GM13976 (cell line): Measurements from ENCODE around the gene ABLIM3.

Source experiments
- DNase-seq: peaks from one replicate; pipeline ENCODE4 v3.0.0; 2012; ENCODE audit warnings: low spot score
- in situ Hi-C: fragments of 300-500 bp; cut with MboI; formaldehyde crosslinking; loops from one replicate; pipeline ENCODE4 v1.12.0; 2022; ENCODE audit warnings: low sequenced_read_pairs, mixed read lengths, inconsistent platforms; ENCODE audit not compliant: unreplicated experiment
- TF ChIP-seq, protein P1 (sequence below): IDR thresholded peaks from 2 replicates; pipeline ENCODE4 v1.5.1; 2012; ENCODE audit warnings: borderline replicate concordance, mild to moderate bottlenecking; ENCODE audit not compliant: insufficient read depth; ENCODE audit errors: extremely low read depth, missing control alignments, control extremely low read depth

ABLIM3 gene

DNA sequence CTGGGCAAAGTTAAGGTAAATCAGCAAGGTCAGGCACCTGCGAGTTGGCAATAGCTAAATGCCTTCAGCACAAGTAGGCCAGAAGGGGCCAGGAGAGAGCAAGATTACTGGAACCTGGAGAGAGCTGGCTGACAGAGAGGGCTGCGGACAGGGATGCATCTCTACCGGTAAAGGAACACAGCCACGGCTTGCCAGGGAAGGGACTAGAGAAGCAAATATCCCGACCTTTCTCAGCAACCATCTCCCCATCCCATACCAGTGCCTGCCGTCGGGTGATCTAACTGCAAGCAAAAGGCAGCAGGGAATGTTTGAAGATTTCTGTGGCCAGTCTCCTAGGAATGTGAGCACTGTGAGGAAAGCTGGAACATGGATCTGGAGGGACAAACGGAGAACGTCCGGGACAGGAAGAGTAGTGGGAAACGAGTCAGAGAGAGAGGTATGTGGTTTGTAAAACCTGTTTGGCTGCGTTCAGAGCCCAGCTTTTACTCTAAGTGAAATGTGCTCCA lies 15.9 kb upstream of the ABLIM3 start:
- DNase-seq, result no peak
- in situ Hi-C loops, result loop anchor here (10.0 kb wide), 1 partner anchor 139 kb away; no protein-coding TSS in a partner anchor
- TF ChIP-seq, protein P1, sequence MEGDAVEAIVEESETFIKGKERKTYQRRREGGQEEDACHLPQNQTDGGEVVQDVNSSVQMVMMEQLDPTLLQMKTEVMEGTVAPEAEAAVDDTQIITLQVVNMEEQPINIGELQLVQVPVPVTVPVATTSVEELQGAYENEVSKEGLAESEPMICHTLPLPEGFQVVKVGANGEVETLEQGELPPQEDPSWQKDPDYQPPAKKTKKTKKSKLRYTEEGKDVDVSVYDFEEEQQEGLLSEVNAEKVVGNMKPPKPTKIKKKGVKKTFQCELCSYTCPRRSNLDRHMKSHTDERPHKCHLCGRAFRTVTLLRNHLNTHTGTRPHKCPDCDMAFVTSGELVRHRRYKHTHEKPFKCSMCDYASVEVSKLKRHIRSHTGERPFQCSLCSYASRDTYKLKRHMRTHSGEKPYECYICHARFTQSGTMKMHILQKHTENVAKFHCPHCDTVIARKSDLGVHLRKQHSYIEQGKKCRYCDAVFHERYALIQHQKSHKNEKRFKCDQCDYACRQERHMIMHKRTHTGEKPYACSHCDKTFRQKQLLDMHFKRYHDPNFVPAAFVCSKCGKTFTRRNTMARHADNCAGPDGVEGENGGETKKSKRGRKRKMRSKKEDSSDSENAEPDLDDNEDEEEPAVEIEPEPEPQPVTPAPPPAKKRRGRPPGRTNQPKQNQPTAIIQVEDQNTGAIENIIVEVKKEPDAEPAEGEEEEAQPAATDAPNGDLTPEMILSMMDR, result no peak

DNA sequence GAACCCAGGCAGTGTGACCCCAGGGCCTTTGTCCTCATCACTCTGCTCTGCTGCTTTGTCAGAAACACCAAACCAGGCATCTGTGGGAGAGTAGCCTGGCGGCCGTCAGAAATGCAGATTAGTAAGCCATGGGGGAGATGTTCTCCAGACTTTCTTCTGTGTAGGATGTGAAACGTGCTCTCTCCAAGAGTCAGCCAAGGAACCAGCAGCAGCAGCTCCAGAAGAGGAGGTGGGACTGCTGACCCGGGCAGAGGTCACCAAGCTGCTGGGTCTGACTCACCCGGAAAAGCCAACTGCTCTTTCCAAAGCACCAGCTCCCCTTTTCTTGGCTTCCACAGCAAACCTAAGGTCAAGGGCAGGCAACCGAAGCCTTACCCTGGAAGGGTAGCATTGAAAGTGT lies 14.4 kb upstream of the ABLIM3 start:
- in situ Hi-C loops, result loop anchor here (10.0 kb wide), 1 partner anchor 138 kb away; no protein-coding TSS in a partner anchor
- TF ChIP-seq, protein P1, result no peak
- no peak for DNase-seq

DNA sequence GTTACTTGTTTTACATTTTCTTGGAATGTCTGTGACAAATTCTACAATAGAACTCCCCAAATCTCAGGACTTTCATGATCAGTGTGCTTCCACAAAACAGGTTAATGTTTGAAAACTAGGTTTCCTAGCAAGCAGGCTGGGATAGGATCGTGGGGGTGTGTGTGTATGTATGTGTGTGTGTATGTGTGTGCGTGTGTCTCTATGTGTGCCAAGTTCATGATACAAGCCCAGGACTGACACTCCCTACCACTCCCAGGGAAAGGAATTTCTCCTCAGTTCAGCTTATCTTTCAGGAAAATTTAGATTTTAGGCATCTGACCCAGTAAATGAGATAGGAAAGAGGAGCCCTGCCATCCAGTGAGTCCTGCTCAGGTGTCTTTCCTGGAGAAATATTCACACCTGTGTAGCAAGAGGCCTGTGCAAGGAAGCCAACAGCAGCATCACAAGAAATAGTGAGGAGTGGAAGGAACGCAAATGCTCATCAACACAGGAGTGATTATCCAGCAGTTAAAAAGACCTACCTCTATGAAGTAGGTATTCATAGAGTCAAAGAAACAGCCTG lies 13.8 kb upstream of the ABLIM3 start:
- DNase-seq, result no peak
- in situ Hi-C loops, result loop anchor here (10.0 kb wide), 1 partner anchor 137 kb away; no protein-coding TSS in a partner anchor
- TF ChIP-seq, protein P1, result no peak

DNA sequence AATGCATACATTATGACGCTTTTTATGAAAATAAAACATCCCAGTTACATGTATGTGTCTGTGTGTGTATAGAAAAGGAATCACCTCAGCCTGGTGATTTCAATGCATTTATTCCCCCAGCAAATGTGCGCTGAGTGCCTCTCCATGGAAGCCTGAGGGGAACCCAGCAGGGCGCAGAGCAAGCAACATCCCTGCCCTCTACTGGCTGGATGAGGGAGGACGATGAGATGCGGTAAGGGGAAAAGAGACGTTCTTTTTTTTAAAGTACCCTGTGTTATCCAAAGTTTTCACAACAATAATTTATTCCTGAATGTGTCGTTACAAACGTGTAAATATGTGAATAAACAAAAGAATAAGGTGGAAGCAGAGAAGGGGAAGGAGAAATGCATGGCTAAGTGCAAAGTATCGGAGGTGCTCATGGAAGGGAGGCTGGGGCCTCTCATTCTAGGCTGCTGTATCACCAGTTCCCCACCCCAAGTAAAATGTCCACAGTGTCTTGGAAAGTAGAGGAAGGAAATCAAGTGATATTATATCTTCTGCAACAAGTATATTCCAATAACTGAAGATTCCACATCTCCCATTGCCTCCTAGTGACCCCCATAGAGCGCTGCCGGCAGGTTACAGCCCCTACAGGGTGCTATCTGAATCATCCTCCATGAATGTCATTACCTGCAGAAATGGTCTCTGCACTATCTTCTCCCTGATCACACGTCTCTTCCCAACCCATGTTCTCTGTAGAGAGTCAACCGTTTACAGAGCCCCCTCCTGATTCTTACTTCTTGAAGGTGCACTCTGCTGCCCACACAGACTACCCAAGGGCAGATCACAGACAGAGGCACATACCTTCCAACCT lies 13.0 kb upstream of the ABLIM3 start:
- peak; percentile 44 for DNase-seq
- in situ Hi-C loops, result loop anchor here (10.0 kb wide), 1 partner anchor 137 kb away; no protein-coding TSS in a partner anchor

DNA sequence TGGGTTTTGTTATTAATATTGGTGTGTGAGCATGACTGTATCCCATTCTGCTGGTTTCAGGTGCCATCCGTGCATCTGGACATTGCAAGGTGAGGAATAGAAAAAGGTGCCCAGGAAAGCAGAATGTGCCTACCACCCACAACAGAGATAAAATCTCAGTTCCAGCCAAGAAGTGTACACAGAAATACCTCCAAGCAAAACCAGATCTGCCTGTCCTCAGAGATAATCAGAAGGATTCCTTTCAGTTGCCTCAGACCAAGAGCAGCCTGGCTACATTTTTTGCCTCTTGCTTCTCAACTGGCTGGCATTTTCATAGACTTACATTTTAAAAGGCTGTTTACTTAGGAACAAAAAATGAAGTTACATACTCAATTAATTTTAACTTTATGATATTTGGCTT lies 12.1 kb upstream of the ABLIM3 start:
- no peak for DNase-seq
- in situ Hi-C loops, result loop anchor here (10.0 kb wide), 1 partner anchor 136 kb away; no protein-coding TSS in a partner anchor
- TF ChIP-seq, protein P1, result no peak

More for the DNA sequence above, 13.0 kb upstream of the ABLIM3 start:
- TF ChIP-seq, protein P1, result peak; percentile 57

DNA sequence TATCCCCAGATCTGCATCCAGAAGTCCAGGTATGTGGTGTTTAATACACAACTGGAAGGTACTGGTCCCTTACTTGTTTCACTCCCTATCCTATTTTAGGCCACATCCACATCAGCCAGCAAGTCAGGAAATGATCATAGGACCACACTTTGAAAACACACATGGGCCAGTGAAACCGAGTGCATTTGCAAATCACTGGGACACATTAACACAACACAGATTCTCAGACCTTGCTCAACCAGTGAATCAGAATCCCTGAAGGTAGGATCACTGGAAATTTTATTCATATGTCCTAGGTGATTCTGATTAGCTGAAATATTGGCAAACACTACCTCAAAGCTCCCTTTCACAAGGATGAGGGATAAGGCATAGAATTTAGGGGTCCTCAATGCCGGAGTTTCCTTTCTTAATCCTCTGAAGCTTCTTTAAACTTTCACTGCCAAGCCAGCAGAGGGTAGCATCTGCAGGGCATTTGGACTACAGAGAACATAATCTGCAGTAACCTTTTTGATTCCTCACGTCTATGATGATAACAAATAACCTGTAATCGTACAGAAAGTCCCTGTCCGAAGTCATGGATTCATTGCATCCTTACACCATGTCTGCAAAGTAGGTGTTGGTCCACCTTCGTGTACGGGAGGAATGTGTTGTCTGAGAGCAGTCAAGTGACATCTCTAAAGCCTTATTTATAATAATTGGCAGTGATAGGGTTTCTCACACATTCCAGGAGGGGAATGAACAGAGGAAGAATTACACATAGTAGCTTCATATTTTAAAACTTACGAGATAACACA lies 11.0 kb upstream of the ABLIM3 start:
- DNase-seq, result peak; percentile 6
- TF ChIP-seq, protein P1, result no peak
- in situ Hi-C loops, result no loop called here
